Osteocyte (in vitro differentiated cells): ENCODE data around the gene PTHLH. TPM values are rescaled to one million over a fixed set of nuclear protein-coding genes. Genes with fewer than 3 reads are reported as not detected.

Experiments
- DNase-seq: peaks from one replicate; pipeline ENCODE4 v3.0.0; 2021; ENCODE audit warnings: mixed read lengths; ENCODE audit not compliant: unreplicated experiment; ENCODE audit errors: extremely low spot score
- H3K27ac Mint-ChIP-seq: one replicate; pipeline ENCODE4 v1.8.0; 2021; ENCODE audit warnings: mild to moderate bottlenecking, mixed read lengths; ENCODE audit not compliant: unreplicated experiment
- H3K27me3 Mint-ChIP-seq: one replicate; pipeline ENCODE4 v1.8.0; 2021; ENCODE audit warnings: mixed read lengths; ENCODE audit not compliant: unreplicated experiment
- H3K36me3 Mint-ChIP-seq: one replicate; pipeline ENCODE4 v1.8.0; 2021; ENCODE audit warnings: mixed read lengths; ENCODE audit not compliant: unreplicated experiment
- H3K4me1 Mint-ChIP-seq: one replicate; pipeline ENCODE4 v1.8.0; 2021; ENCODE audit warnings: mixed read lengths; ENCODE audit not compliant: unreplicated experiment
- H3K4me3 Mint-ChIP-seq: one replicate; pipeline ENCODE4 v1.8.0; 2021; ENCODE audit warnings: mild to moderate bottlenecking, moderate library complexity, mixed read lengths; ENCODE audit not compliant: unreplicated experiment
- H3K9me3 Mint-ChIP-seq: one replicate; pipeline ENCODE4 v1.8.0; 2021; ENCODE audit warnings: mixed read lengths; ENCODE audit not compliant: unreplicated experiment
- CTCF ChIP-seq: fragments of 200-600 bp; sonication (generic); IDR thresholded peaks from 2 replicates; pipeline ENCODE4 v1.5.0; 2021; ENCODE audit warnings: antibody characterized with exemption, mild to moderate bottlenecking, moderate library complexity
- total RNA-seq: library from RNA; stranded (reverse); gene quantifications from 2 replicates; pipeline ENCODE4 v1.2.1, GENCODE V29; 2021

Gene PTHLH
- total RNA-seq, 1 donor from 2014 or later: 0.46 TPM

GRCh38 chr12:28014196-28014595 lies 41.7 kb upstream of the PTHLH start:
- H3K4me1 Mint-ChIP-seq: no peaks in the 10 kb centered on the region
- no peak overlapping the region for H3K27ac Mint-ChIP-seq
- no peak for TF ChIP-seq CTCF
- H3K27me3 Mint-ChIP-seq: peaks cover 4% of the 10 kb centered on the region
- no peak overlapping the region for H3K4me3 Mint-ChIP-seq
- H3K36me3 Mint-ChIP-seq: no peaks in the 10 kb centered on the region
- no peak for DNase-seq
- no peaks in the 10 kb centered on the region for H3K9me3 Mint-ChIP-seq

GRCh38 chr12:28012333-28012918 lies 39.9 kb upstream of the PTHLH start:
- no peak for DNase-seq
- Mint-ChIP-seq H3K4me1 (no peaks in the 10 kb centered on the region), H3K9me3 (no peaks in the 10 kb centered on the region), H3K36me3 (no peaks in the 10 kb centered on the region), H3K27ac (no peak overlapping the region), H3K4me3 (no peak overlapping the region), H3K27me3 (peaks cover 4% of the 10 kb centered on the region)
- TF ChIP-seq CTCF: no peak

- no peak overlapping the region for H3K4me3 Mint-ChIP-seq
- TF ChIP-seq CTCF: no peak
- no peaks in the 10 kb centered on the region for H3K36me3 Mint-ChIP-seq
- H3K4me1 Mint-ChIP-seq: no peaks in the 10 kb centered on the region
- no peak for DNase-seq
- peaks cover 4% of the 10 kb centered on the region for H3K27me3 Mint-ChIP-seq
- H3K27ac Mint-ChIP-seq: no peak overlapping the region
- H3K9me3 Mint-ChIP-seq: no peaks in the 10 kb centered on the region
Measured at GRCh38 chr12:28010036-28010435, 37.5 kb upstream of the PTHLH start.

- Mint-ChIP-seq H3K27ac (no peak overlapping the region), H3K4me1 (no peaks in the 10 kb centered on the region), H3K9me3 (no peaks in the 10 kb centered on the region), H3K36me3 (no peaks in the 10 kb centered on the region), H3K4me3 (no peak overlapping the region), H3K27me3 (peaks cover 14% of the 10 kb centered on the region)
- no peak for TF ChIP-seq CTCF
- DNase-seq: no peak
Measured at GRCh38 chr12:27999970-28000369, 27.4 kb upstream of the PTHLH start.

- no peaks in the 10 kb centered on the region for H3K4me1 Mint-ChIP-seq
- TF ChIP-seq CTCF: no peak
- DNase-seq: no peak
- H3K4me3 Mint-ChIP-seq: no peak overlapping the region
- H3K36me3 Mint-ChIP-seq: no peaks in the 10 kb centered on the region
- no peaks in the 10 kb centered on the region for H3K9me3 Mint-ChIP-seq
- H3K27ac Mint-ChIP-seq: no peak overlapping the region
- peaks cover 14% of the 10 kb centered on the region for H3K27me3 Mint-ChIP-seq
Measured at GRCh38 chr12:27999521-27999920, 27.0 kb upstream of the PTHLH start.
